CD4-positive, alpha-beta T cell treated with Interferon gamma for 1 hour (primary cell): Measurements from ENCODE around the gene FGF14.

Source experiments
- DNase-seq: peaks from one replicate; pipeline ENCODE4 v3.0.0-alpha.2; 2020

FGF14 gene

GRCh38 chr13:102237230-102237629, 164.6 kb downstream of the FGF14 start:
- no peak for DNase-seq

- no peak for DNase-seq
Measured at GRCh38 chr13:102236830-102237229, 165.0 kb downstream of the FGF14 start.

- no peak for DNase-seq
Measured at GRCh38 chr13:102236341-102236740, 165.5 kb downstream of the FGF14 start.

- no peak for DNase-seq
Measured at GRCh38 chr13:102235689-102236088, 166.2 kb downstream of the FGF14 start.

- DNase-seq = no peak
Measured at GRCh38 chr13:102234618-102235017, 167.2 kb downstream of the FGF14 start.

GRCh38 chr13:102233566-102234208, 168.2 kb downstream of the FGF14 start:
- DNase-seq = no peak

- no peak for DNase-seq
Measured at GRCh38 chr13:102231479-102231878, 170.4 kb downstream of the FGF14 start.

- no peak for DNase-seq
Measured at GRCh38 chr13:102227741-102228140, 174.1 kb downstream of the FGF14 start.

GRCh38 chr13:102226591-102226990, 175.3 kb downstream of the FGF14 start:
- DNase-seq = no peak

- no peak for DNase-seq
Measured at GRCh38 chr13:102225892-102226291, 176.0 kb downstream of the FGF14 start.

GRCh38 chr13:102220681-102221228, 181.1 kb downstream of the FGF14 start:
- DNase-seq = no peak

- DNase-seq = no peak
Measured at GRCh38 chr13:102214956-102215355, 186.9 kb downstream of the FGF14 start.

- no peak for DNase-seq
Measured at GRCh38 chr13:102212729-102213128, 189.1 kb downstream of the FGF14 start.

GRCh38 chr13:102208347-102208746, 193.5 kb downstream of the FGF14 start:
- no peak for DNase-seq

GRCh38 chr13:102207680-102208342, 194.0 kb downstream of the FGF14 start:
- no peak for DNase-seq

- no peak for DNase-seq
Measured at GRCh38 chr13:102203718-102204117, 198.1 kb downstream of the FGF14 start.

GRCh38 chr13:102198418-102199311, 203.2 kb downstream of the FGF14 start:
- DNase-seq = no peak

GRCh38 chr13:102197193-102197592, 204.7 kb downstream of the FGF14 start:
- DNase-seq = no peak

- DNase-seq = no peak
Measured at GRCh38 chr13:102195566-102196462, 206.0 kb downstream of the FGF14 start.

- DNase-seq = no peak
Measured at GRCh38 chr13:102192858-102193257, 209.0 kb downstream of the FGF14 start.

GRCh38 chr13:102191951-102192502, 209.8 kb downstream of the FGF14 start:
- DNase-seq = no peak

GRCh38 chr13:102190930-102191329, 210.9 kb downstream of the FGF14 start:
- DNase-seq = no peak
